Activated CD8-positive, alpha-beta memory T cell treated with anti-CD3 and anti-CD28 coated beads for 48 hours (primary cell): ENCODE data around the gene PAX5.
"Not testable (repeated sequence)": the region's sequence is repeated elsewhere in the genome, so short reads cannot be mapped to it uniquely, and the experiment has no call there.

Experiments used
- DNase-seq, 3 experiments: peaks; one replicate each; pipeline ENCODE4 v3.0.0-alpha.2; 2020; ENCODE audit warnings: low read depth in 2 of 3, low spot score in 2 of 3

PAX5 gene

GRCh38 chr9:36882594-36882993 is 151.5 kb downstream of the PAX5 start:
- DNase-seq = no peak

- DNase-seq = no peak
Observed at GRCh38 chr9:36881743-36882441, 152.2 kb downstream of the PAX5 start.

- no peak for DNase-seq
Observed at GRCh38 chr9:36881316-36881715, 152.8 kb downstream of the PAX5 start.

GRCh38 chr9:36880075-36880474 is 154.0 kb downstream of the PAX5 start:
- DNase-seq = no peak

GRCh38 chr9:36878986-36879982 is 154.8 kb downstream of the PAX5 start:
- DNase-seq = no peak

- DNase-seq = no peak
Observed at GRCh38 chr9:36877239-36877638, 156.8 kb downstream of the PAX5 start.

- DNase-seq = no peak
Observed at GRCh38 chr9:36876056-36876455, 158.0 kb downstream of the PAX5 start.

GRCh38 chr9:36874921-36875320 is 159.1 kb downstream of the PAX5 start:
- no peak for DNase-seq

- no peak for DNase-seq
Observed at GRCh38 chr9:36874261-36874660, 159.8 kb downstream of the PAX5 start.

GRCh38 chr9:36873247-36873875 is 160.7 kb downstream of the PAX5 start:
- DNase-seq = peak; percentile 30 to 71 (median 41)

- DNase-seq = no peak
Observed at GRCh38 chr9:36872641-36873040, 161.4 kb downstream of the PAX5 start.

- no peak for DNase-seq
Observed at GRCh38 chr9:36871606-36872005, 162.5 kb downstream of the PAX5 start.

GRCh38 chr9:36870960-36871359 is 163.1 kb downstream of the PAX5 start:
- DNase-seq = no peak

GRCh38 chr9:36869605-36870004 is 164.5 kb downstream of the PAX5 start:
- not testable (repeated sequence) for DNase-seq

GRCh38 chr9:36868586-36869282 is 165.3 kb downstream of the PAX5 start:
- DNase-seq = no peak

GRCh38 chr9:36867672-36868471 is 166.2 kb downstream of the PAX5 start:
- DNase-seq = no peak

GRCh38 chr9:36867241-36867640 is 166.8 kb downstream of the PAX5 start:
- no peak for DNase-seq

- no peak for DNase-seq
Observed at GRCh38 chr9:36866840-36867239, 167.2 kb downstream of the PAX5 start.

- DNase-seq = no peak
Observed at GRCh38 chr9:36865731-36866635, 168.1 kb downstream of the PAX5 start.
